ENCODE data around the gene USP6NL.

- TF ChIP-seq, protein P1, sequence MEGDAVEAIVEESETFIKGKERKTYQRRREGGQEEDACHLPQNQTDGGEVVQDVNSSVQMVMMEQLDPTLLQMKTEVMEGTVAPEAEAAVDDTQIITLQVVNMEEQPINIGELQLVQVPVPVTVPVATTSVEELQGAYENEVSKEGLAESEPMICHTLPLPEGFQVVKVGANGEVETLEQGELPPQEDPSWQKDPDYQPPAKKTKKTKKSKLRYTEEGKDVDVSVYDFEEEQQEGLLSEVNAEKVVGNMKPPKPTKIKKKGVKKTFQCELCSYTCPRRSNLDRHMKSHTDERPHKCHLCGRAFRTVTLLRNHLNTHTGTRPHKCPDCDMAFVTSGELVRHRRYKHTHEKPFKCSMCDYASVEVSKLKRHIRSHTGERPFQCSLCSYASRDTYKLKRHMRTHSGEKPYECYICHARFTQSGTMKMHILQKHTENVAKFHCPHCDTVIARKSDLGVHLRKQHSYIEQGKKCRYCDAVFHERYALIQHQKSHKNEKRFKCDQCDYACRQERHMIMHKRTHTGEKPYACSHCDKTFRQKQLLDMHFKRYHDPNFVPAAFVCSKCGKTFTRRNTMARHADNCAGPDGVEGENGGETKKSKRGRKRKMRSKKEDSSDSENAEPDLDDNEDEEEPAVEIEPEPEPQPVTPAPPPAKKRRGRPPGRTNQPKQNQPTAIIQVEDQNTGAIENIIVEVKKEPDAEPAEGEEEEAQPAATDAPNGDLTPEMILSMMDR (optimal IDR thresholded peaks at IDR 0.05 in 1 of 3, IDR thresholded peaks at IDR 0.05 in 1 of 3, conservative IDR thresholded peaks at IDR 0.05 in 1 of 3; ENCODE audit: extremely low read depth in 1 of 3, insufficient read depth in 2 of 3, low read length in 3 of 3) = no peak
- no peak for TF ChIP-seq EZH2 (IDR thresholded peaks at IDR 0.05; ENCODE audit: low read length)
These were observed 105.8 kb downstream of the USP6NL start for GRCh38 chr10:11505639-11506038.
